HepG2 (cell line): ENCODE results near the gene PHOSPHO2. TPM values are rescaled to one million over a fixed set of nuclear protein-coding genes. Genes with fewer than 3 reads are reported as not detected.

Experiments used
- ELF3 ChIP-seq: IDR thresholded peaks from 2 replicates; pipeline ENCODE4 v1.6.1; 2016; ENCODE audit warnings: missing genetic modification reagents, missing compliant biosample characterization
- HHEX ChIP-seq: IDR thresholded peaks from 2 replicates; pipeline ENCODE4 v1.6.1; 2016; ENCODE audit warnings: control low read depth
- HNF1B ChIP-seq: sonication (generic); formaldehyde crosslinking; IDR thresholded peaks from 2 replicates; pipeline ENCODE4 v1.5.1; 2020; ENCODE audit warnings: mild to moderate bottlenecking, moderate library complexity, missing genetic modification reagents
- IRX3 ChIP-seq: sonication (generic); formaldehyde crosslinking; IDR thresholded peaks from 2 replicates; pipeline ENCODE4 v1.8.1; 2023; ENCODE audit warnings: mild to moderate bottlenecking, low read depth, missing genetic modification reagents, borderline replicate concordance
- JDP2 ChIP-seq: sonication (generic); formaldehyde crosslinking; IDR thresholded peaks from 2 replicates; pipeline ENCODE4 v1.8.1; 2022; ENCODE audit warnings: missing genetic modification reagents, borderline replicate concordance
- LCORL ChIP-seq, 2 experiments: fragments of 450-650 bp in 1 of 2; sonication (generic) in 1 of 2; formaldehyde crosslinking in 1 of 2; IDR thresholded peaks; 2 replicates each; pipeline versions ENCODE4 v1.5.0 to v1.6.1; 2017 to 2020; ENCODE audit warnings: antibody characterized with exemption in 1 of 2, missing genetic modification reagents in 1 of 2
- MAFG ChIP-seq: sonication (generic); formaldehyde crosslinking; IDR thresholded peaks from 2 replicates; pipeline ENCODE4 v1.5.1; 2020; ENCODE audit warnings: mild to moderate bottlenecking, missing genetic modification reagents
- MAFK ChIP-seq, 2 experiments: IDR thresholded peaks in 1 of 2; conservative IDR thresholded peaks in 1 of 2; 2 replicates each; pipeline ENCODE4 v1.6.1; 2011; ENCODE audit warnings: improper control_type of control experiment in 2 of 2, low read length in 2 of 2
- MLX ChIP-seq: IDR thresholded peaks from 2 replicates; pipeline ENCODE4 v1.6.1; 2016
- NR1H2 ChIP-seq: sonication (generic); formaldehyde crosslinking; IDR thresholded peaks from 2 replicates; pipeline ENCODE4 v1.8.1; 2022; ENCODE audit warnings: low read depth, missing genetic modification reagents, borderline replicate concordance
- NR3C1 ChIP-seq: sonication (generic); formaldehyde crosslinking; IDR thresholded peaks from 2 replicates; pipeline ENCODE4 v1.4.0; 2020; ENCODE audit warnings: missing genetic modification reagents
- RFXANK ChIP-seq: IDR thresholded peaks from 2 replicates; pipeline ENCODE4 v1.6.1; 2016
- SMAD9 ChIP-seq: sonication (generic); formaldehyde crosslinking; IDR thresholded peaks from 2 replicates; pipeline ENCODE4 v1.5.1; 2020; ENCODE audit warnings: mild to moderate bottlenecking, missing genetic modification reagents
- TCF7L2 ChIP-seq: IDR thresholded peaks from 2 replicates; pipeline ENCODE4 v1.6.1; 2011; ENCODE audit warnings: mild to moderate bottlenecking, low read depth, low read length, moderate library complexity
- ZBTB40 ChIP-seq, 2 experiments: fragments of 450-650 bp in 1 of 2; sonication (generic) in 1 of 2; formaldehyde crosslinking in 1 of 2; IDR thresholded peaks; 2 replicates each; pipeline versions ENCODE4 v1.6.1 to v1.8.0; 2016 to 2022; ENCODE audit warnings: antibody characterized with exemption in 1 of 2, mild to moderate bottlenecking in 1 of 2, missing genetic modification reagents in 1 of 2
- ZFP1 ChIP-seq: IDR thresholded peaks from 2 replicates; pipeline ENCODE4 v1.6.1; 2016
- ZNF10 ChIP-seq: sonication (generic); formaldehyde crosslinking; IDR thresholded peaks from 2 replicates; pipeline ENCODE4 v1.4.0; 2020; ENCODE audit warnings: mild to moderate bottlenecking, low read depth, missing genetic modification reagents, borderline replicate concordance
- ZNF567 ChIP-seq: sonication (generic); formaldehyde crosslinking; IDR thresholded peaks from 2 replicates; pipeline ENCODE4 v1.8.1; 2023; ENCODE audit warnings: mild to moderate bottlenecking, missing genetic modification reagents, borderline replicate concordance
- ZSCAN30 ChIP-seq: sonication (generic); formaldehyde crosslinking; IDR thresholded peaks from 2 replicates; pipeline ENCODE4 v1.5.0; 2020; ENCODE audit warnings: mild to moderate bottlenecking, missing genetic modification reagents
- polyA plus RNA-seq, 8 experiments: library from polyadenylated mRNA; depleted of rRNA in 3 of 8; stranded (reverse) in 7 of 8; unstranded in 1 of 8; fragments of >200 nt; fragmentation: Illumina TruSeq in 4 of 8; extraction: Trizol in 4 of 8; gene quantifications; 2 replicates each; pipeline versions ENCODE4 v1.2.1 to v1.2.3, GENCODE V29; 2011 to 2016; ENCODE audit warnings: low read depth in 4 of 8, missing spikeins in 1 of 8, mixed read lengths in 1 of 8; ENCODE audit not compliant: insufficient read depth in 1 of 8
- total RNA-seq, 5 experiments: library from RNA; depleted of rRNA; stranded (reverse); fragments of >200 nt; fragmentation: Illumina TruSeq; extraction: Trizol; gene quantifications; 2 replicates each; pipeline ENCODE4 v1.2.3, GENCODE V29; 2016; ENCODE audit warnings: low read depth in 1 of 5

The PHOSPHO2 gene
- total and polyA plus RNA-seq, 2 of the 13 experiments (the other 11 are each of a cell fraction or from before 2014, with no cell fraction given): 6.1 to 11.4 TPM

GRCh38 chr2:169683425-169684134 is 10.7 kb upstream of the PHOSPHO2 start (continued):
- TF ChIP-seq ZBTB40 (IDR thresholded peaks at IDR 0.05) (no peak), ZBTB40 (CRISPR knock-in tag; IDR thresholded peaks at IDR 0.05) (no peak; the same call in 1 of the 2 replicates), ELF3 (CRISPR knock-in tag) (peak; percentile 79; the same call in 1 of the 2 replicates), MLX (peak; percentile 74), NR3C1 (CRISPR knock-in tag) (no peak), HHEX (CRISPR knock-in tag) (no peak), ZNF10 (no peak), MAFG (CRISPR knock-in tag) (no peak), TCF7L2 (no peak), NR1H2 (no peak), ZSCAN30 (CRISPR knock-in tag) (no peak), IRX3 (CRISPR knock-in tag) (no peak), JDP2 (CRISPR knock-in tag) (no peak), ZNF567 (CRISPR knock-in tag) (no peak), MAFK (conservative IDR thresholded peaks at IDR 0.05 in 1 of 2, IDR thresholded peaks at IDR 0.05 in 1 of 2; ENCODE audit: low read length in 2 of 2) (no peak), RFXANK (CRISPR knock-in tag) (peak; percentile 60; the same call in 1 of the 2 replicates), LCORL (IDR thresholded peaks at IDR 0.05) (no peak), LCORL (CRISPR knock-in tag; IDR thresholded peaks at IDR 0.05) (peak; percentile 66; the same call in 1 of the 2 replicates), SMAD9 (no peak), ZFP1 (CRISPR knock-in tag) (no peak; the same call in none of the 2 replicates), HNF1B (CRISPR knock-in tag) (no peak; the same call in 1 of the 2 replicates)
